ENCODE measurements around the gene TIPARP.

Gene TIPARP

DNA sequence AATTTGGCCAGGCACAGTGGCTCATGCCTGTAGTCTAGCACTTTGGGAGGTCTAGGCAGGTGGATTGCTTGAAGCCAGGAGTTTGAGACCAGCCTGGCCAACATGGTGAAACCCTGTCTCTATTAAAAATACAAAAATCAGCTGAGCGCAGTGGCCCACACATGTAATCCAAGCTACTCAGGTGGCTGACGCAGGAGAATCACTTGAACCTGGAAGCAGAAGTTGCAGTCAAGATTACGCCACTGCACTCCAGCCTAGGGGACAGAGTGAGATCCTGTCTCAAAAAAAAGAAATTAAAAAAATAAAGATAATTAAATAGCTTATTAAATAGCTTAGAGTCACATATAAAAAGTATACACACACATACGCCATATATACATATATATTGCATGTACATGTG lies 3.7 kb upstream of the TIPARP start:
- H3K4me3 ChIP-seq: no peak overlapping the region
- H3K27ac ChIP-seq: no peak overlapping the region

DNA sequence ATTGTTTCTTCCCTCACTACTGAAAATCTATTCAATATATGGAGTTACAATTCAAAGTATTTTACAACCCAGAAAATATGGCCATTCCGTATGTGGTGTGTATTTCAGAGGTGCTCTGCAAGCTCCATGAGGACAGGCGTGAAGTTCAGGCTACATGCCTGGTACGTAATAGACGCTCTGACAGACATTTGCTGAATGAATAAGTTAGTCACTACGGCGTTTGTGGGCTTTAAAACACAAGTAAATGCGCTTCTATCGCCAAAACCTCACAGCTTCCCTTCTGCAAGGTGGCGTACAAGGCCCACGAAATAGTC lies 701 bp upstream of the TIPARP start:
- H3K4me3 ChIP-seq: peak overlapping the region; percentile 50 to 97 (median 89)
- H3K27ac ChIP-seq: peak overlapping the region in 20 of 21 experiments; percentile 36 to 97 (median 93)

DNA sequence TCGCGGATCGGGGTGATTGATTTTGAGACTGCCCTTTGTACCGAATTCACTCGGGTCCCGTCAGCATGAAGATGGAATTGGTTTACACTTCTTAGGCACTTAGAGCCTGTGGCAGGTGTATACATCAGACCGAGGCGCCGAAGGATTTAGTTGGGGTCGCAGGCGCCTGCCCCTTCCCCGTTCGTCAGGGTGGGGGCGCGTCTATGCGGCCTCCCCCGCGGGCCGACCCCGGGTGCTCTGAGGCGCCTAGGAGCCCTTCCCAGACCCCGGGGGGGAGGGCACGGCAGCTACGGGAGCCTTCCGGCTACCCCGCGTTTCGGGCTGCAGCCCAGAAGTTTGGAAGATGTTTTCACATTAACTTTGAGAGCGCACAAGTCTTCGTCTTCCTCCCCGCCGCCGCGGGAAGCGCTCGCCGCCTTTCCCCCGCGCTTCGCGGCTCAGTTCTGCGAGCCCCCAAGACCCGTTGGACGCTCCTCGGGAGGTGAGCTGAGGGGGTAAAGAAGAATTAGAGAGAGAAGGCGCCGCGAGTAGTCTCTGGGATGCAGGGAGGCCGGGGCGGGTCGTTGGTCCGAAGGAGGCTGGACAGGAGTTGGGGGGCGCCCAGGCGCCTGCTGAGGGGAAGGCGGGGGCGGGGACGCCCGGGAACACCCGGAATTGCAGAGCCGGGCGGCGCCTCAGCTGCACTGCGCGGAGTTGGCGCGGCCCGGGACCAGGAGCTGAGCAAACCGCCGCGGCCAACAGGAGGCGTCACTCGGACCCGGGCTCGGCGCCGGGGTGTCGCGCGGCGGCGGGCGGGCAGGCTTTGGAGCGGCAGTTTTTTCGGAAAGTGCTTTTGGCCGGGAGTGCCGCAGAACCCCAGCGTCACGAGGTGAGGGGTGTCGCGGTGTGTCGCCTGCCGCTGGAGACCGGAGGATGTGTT lies 780 bp downstream of the TIPARP start:
- H3K4me3 ChIP-seq: peak overlapping the region; percentile 50 to 97 (median 89)
- peak overlapping the region; percentile 72 to 97 (median 94) for H3K27ac ChIP-seq

DNA sequence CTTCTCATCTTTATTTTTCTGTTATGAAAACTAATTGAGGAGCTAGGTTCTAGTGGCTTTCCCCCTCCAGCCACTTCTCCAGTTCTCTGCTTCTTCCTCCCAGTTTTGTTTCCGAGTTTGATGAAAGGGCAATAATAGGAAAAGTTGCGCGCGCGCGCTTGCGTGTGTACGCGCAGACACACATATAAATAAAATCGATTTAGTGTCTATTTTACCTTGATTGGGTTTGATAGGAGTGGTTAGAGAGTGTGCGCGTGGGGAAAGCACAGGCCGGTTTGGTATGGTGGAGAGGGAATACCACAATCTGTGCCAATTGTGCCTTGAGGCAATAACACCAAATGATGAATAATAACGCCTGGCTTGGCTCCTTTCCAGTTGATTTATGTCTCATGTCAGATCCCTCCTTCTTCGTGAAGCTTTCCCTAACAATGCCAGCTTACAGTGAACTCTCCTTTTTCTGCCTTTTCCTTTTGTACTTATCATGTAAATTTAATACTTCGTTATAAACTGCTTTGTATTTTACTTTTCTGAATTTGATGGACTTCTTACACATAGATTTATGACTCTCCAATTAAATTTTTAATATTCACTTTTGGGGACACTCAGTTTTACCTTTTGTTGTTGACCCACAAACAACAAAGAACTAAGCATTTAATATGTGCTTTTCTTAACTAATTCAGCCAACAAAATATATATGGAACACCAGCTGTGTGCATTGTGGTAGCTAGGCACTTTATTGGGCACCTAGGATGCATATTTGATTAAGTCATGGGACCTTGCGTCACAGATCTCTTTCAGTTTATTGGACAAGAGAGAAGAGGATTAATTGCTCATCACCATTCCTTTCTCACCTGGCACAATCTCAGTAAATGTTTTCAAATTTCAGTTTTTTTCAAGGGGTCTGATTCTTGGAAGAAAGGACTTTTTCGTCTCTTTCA lies 1.7 kb downstream of the TIPARP start:
- Histone ChIP-seq H3K27ac (peak overlapping the region; percentile 72 to 97 (median 94)), H3K4me3 (peak overlapping the region; percentile 50 to 97 (median 89))

DNA sequence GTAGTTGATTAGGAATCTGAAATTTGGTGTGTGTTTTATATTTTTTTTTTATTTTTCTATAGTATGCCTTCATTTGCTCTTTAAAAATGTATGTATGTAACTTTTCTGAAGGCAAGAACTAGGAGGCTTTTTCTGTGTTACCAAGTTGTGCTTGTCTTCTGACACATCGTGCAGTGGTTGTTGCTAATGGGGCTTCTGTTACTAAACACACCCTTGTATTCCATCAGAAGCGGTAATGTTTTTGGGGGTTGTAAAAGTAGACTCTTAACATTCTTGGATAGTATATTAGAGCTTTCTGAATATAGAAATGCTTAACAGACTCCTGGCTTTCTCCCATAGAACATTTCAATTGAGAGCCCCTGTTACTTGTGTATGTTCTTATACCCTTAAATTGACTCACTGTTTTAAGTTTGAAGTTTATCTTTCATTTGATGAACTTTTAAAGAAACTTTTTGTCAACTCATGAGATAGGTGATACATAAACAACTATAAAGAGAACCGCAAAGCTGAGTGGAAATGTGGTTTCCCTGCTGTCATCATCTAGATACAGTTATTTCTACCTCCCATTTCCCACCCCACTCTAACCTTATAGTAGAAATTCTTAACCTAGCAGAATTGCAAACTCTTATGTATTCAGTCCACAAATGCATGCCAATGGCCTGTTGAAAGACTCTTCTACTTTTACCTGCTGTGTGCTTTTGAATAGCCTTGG lies 2.5 kb downstream of the TIPARP start:
- Histone ChIP-seq H3K27ac (peak overlapping the region in 3 of 21 experiments; percentile 30 to 95 (median 93)), H3K4me3 (peak overlapping the region in 3 of 7 experiments; percentile 87 to 97 (median 89))

DNA sequence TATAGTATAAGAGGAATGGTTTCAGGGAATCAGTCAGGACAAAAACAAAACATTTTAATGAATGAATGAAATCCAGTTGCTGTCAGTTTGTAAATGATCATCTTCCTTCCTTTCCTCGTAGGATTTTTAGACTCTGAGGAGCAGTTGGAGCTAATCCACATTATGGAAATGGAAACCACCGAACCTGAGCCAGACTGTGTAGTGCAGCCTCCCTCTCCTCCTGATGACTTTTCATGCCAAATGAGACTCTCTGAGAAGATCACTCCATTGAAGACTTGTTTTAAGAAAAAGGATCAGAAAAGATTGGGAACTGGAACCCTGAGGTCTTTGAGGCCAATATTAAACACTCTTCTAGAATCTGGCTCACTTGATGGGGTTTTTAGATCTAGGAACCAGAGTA lies 3.1 kb downstream of the TIPARP start:
- Histone ChIP-seq H3K27ac (no peak overlapping the region), H3K4me3 (no peak overlapping the region)

DNA sequence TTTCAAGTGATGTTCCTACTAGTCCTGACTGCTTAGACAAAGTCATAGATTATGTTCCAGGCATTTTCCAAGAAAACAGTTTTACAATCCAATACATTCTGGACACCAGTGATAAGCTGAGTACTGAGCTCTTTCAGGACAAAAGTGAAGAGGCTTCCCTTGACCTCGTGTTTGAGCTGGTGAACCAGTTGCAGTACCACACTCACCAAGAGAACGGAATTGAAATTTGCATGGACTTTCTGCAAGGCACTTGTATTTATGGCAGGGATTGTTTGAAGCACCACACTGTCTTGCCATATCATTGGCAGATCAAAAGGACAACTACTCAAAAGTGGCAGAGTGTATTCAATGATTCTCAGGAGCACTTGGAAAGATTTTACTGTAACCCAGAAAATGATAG lies 3.8 kb downstream of the TIPARP start:
- no peak overlapping the region for H3K27ac ChIP-seq
- H3K4me3 ChIP-seq: no peak overlapping the region

DNA sequence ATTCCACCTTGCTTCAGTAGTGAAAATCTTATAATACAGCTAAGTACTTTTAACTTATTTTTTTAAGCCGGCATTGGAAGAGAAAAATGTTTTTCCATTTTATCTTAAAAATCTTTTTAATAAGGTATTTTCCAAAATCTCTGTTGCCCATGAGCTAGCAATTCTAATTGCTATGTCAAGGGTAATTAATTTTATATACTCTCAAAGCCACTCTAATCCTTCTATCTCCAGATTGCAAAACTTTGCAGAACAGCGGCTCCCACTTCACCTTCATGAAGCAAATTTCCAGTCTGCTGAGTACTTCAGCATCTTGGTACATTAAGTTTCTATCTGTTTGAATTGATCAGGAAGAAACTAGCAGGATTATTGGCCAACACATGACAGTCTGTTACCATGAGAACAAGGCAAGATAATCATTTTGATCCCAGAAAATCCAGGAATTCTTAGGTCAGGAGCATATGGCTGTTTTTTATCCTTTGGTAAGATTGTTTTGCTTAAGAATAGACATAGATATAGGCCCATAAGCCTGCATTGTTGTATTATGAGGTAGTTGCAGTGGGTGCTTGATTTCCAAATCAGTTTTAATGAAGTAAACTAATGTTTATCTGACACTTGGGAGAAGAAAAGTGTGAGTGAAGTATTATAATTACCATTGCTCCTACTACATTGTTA lies 6.0 kb downstream of the TIPARP start:
- Histone ChIP-seq H3K4me3 (no peak overlapping the region), H3K27ac (peak overlapping the region in 15 of 21 experiments; percentile 8 to 77 (median 53))

DNA sequence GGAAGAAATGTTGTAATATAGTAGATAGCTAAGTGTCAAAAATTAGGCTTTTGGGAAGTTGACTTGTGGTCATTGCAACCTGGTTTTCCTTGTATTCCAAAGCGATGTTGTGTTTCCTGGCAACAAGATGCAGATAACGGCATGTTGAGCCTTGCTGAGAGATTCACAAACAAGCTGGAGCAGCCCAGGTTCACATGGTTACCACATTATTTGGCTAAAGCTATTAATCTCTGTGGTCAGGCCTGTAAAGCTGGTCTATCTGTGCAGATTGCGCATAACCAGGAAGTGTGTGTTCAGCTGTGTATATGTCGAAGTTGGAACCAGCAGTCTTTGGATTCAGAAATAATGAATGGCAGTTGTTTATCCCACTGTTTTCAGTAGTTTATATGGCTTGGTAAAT lies 6.6 kb downstream of the TIPARP start:
- Histone ChIP-seq H3K4me3 (no peak overlapping the region), H3K27ac (peak overlapping the region in 16 of 21 experiments; percentile 12 to 77 (median 53))

DNA sequence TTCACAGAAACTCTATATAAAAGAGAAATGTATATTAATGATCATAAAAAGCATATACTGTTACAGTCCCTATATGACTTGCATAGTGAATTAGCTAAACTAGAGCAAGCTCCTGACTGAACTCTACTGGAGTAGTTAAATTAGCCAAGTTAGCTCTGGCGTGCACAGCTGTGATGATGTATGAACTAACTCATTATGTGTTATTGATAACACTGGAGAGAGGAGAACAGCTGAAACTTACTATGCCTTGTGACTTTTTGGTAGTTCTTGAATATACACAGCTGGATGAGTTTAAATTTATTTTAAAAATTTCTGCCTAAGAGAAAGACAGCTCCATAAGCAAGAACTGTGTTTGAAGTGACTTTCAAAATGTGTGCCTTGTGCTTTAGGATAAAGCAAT lies 8.1 kb downstream of the TIPARP start:
- H3K4me3 ChIP-seq: no peak overlapping the region
- peak overlapping the region in 1 of 21 experiments; percentile 49 for H3K27ac ChIP-seq

DNA sequence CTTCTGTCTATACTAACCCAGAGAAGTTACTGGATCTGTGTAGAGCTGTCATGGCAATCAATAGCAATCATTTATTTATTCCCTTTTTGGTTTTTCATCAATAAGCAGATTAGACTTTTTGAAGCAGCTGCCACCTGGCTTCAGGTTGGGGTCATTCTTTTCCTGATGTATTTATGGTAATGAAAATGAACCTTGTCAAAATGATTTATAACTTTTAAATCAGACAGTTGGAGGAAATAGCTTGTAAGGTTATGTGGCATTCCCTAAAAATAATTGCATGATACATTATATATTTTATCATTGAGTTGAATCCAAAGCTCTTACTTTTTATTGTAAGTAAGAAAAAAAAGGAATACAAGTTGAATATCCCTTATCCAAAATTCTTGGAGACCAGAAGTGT lies 8.6 kb downstream of the TIPARP start:
- Histone ChIP-seq H3K27ac (peak overlapping the region in 1 of 21 experiments; percentile 49), H3K4me3 (no peak overlapping the region)

DNA sequence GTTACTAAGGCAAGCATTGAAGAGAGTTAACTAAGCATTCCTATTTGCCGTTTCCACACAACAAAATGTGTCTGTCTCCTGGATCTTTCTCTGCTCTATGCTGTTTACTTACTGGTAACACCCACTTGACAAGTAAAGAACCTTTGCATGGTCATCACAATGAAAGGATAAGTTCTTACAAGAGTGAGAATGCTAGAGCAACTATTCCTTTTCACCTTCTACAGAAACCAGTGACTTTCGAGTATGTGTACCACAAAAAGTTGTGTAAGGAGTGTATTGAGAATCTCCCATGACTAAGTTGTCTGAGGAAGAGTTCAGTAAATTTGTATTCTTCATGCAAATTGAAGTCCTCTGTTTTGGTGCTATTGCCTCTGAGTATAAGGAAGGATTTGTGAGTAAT lies 10.8 kb downstream of the TIPARP start:
- Histone ChIP-seq H3K4me3 (no peak overlapping the region), H3K27ac (peak overlapping the region in 3 of 21 experiments; percentile 2 to 37 (median 33))

DNA sequence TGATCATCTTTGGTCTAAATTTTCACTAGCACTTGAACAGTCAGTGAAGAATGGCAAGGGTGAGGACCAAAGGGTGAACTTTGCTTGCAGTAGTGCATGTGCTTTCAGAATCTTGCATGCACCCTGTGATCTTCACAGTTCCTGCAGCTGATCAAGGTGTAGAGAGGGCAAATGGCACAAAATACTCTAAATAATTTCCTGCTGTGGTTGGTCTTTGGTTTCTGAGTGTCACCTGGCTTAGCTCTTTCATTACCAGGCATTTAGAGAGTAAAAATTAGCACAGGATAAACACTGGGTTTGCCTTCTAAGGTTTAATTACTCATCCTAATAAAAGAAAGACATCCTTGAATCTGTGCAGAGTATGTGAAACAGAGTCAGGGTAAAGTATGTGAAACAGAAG lies 11.4 kb downstream of the TIPARP start:
- Histone ChIP-seq H3K27ac (peak overlapping the region in 3 of 21 experiments; percentile 13 to 33 (median 13)), H3K4me3 (no peak overlapping the region)

DNA sequence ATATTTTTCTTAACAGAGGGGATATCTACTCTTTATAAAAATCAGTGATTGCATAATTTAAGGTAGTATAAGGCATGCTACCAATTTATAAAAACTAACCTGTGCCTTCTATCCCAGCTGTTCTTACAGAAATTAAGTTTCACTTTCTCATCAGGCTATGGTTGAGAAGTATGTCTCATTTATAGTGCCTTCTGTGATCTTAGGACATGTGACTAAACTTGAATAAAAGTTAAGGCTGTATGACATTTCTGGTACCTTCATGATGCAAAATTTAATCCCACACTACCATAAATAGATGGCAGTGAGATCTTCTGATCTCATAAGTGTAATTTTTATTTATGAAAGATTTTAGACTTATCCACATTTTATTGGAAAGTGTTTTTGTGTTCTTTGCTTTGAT lies 12.6 kb downstream of the TIPARP start:
- no peak overlapping the region for H3K27ac ChIP-seq
- H3K4me3 ChIP-seq: no peak overlapping the region

DNA sequence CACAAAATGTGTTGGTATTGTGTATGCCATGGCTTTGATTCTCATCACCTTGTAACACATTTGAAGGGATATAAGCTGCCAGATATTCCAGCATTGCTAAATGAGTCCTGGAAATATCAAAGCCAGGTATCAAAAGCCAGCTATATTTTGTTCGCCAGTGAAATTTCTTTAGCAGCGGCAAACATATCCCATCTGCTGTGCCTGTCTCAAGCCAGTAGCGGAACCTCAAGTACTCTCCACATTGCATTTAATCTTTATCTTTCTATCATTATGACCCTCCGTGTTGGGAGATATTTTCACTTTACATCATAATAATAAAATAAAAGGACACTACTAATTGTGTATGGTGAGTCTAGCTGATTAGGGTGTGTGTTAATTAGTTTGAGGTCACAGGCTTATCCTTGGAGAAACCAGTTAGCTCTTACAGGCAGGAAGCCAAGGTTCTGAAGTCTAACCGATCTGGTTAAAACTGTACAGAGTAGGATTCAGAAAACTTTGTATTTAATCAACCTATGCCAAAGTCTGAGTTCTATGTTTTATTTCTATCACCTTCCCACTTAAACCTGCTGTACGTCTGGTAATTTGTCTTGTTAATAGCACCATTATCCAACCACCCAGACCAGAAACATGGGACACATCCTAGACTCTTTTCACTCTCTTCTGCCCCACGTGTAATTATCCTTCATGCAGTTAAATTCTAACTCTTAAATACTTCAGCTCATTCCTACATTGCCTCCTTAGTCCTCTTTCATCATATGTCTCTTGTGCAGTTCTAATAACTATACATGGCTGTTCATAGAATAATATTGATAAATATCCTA lies 14.5 kb downstream of the TIPARP start:
- Histone ChIP-seq H3K4me3 (no peak overlapping the region), H3K27ac (peak overlapping the region in 1 of 21 experiments; percentile 42)

DNA sequence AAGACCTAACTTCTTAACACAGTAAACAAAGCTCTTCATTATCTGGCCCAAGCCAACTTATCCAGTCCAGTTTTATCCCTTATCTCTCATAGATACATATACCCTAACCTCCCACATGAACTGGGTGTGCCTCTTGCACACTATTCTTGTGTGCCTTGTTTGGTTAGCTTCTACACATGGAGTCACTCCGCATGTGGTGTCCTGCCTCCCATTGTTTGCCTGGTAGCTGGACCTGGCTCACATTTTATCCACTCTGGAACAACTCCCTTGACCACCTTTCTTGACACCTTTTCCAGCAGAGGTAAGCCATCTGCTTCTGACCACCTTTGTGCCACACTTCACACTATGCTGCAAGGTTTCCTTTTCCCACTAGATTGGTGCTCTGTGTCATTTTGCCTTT lies 15.2 kb downstream of the TIPARP start:
- Histone ChIP-seq H3K4me3 (no peak overlapping the region), H3K27ac (peak overlapping the region in 1 of 21 experiments; percentile 42)

DNA sequence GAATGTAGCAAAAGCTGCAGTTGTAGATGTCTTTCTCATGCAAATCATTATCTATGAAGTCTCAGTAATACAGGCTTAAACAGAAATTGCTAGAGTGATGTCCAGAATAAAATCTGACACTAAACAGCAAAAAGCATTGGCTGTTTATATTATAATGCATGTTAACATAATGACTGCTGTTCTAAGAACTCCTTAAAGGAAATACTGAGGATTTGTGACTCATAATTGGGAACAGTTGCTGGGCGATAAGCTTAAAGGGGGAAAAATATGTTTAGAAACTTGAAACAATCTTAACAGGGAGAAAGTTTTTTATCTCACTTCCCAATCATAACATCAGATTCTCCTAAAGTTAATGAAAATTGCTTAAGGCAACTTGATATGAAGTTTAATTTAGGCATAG lies 17.5 kb downstream of the TIPARP start:
- Histone ChIP-seq H3K27ac (peak overlapping the region in 3 of 21 experiments; percentile 21 to 45 (median 29)), H3K4me3 (no peak overlapping the region)

DNA sequence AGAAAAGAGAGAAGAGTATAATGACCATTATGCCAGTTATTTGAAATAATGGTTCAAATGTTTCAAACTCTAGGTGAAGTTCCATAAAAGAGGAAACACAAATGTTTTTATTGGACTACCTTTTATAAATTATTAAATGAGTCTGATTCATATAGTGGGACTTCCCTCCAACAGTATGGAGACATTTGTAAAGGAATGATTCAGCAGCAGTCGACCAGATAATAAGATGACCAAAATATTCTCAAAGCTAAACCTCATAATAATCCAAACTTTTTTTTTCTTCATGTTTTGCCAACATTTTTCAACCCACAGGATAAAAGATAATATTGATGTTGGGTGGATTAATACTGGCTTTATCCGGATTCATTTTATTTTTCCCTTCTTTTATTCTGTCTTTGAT lies 18.8 kb downstream of the TIPARP start:
- Histone ChIP-seq H3K4me3 (no peak overlapping the region), H3K27ac (no peak overlapping the region)

All from skin epidermis (tissue), 12 donors.